HepG2 (cell line): ENCODE results near the gene ST6GALNAC4. TPM values are rescaled to one million over a fixed set of nuclear protein-coding genes. Genes with fewer than 3 reads are reported as not detected.

Experiments
- ATAC-seq: fragments of 200-7000 bp; cut with Tn5 transposase; 3 replicates; pipeline ENCODE4 v1.9.1; 2020; ENCODE audit warnings: mild to moderate bottlenecking, moderate library complexity
- BruUV-seq: library from RNA; stranded (reverse); fragments of 400-500 nt; replicated peaks from 2 replicates; lab custom pipeline; 2021; lab: Mats Ljungman, UMichigan
- CTCF ChIA-PET: fragments of 300-600 bp; formaldehyde crosslinking; extraction: SDS; loops from one replicate; lab custom pipeline; 2021; ENCODE audit warnings: low total read pairs, inconsistent platforms, low intra/inter-chr PET ratio; lab: Yijun Ruan, JAX
- POLR2A ChIA-PET: fragments of 350-600 bp; sonication (Branson Sonifier 250); formaldehyde crosslinking; loops from one replicate; lab custom pipeline; 2020; ENCODE audit warnings: antibody characterized with exemption, inconsistent platforms; lab: Yijun Ruan, JAX
- DNase-seq: peaks from one replicate; pipeline ENCODE4 v3.0.0-alpha.2; 2015; ENCODE audit warnings: low spot score
- FAIRE-seq: peaks from 3 replicates; lab custom pipeline; 2011; peaks lifted over from hg19 to GRCh38; lab: Jason Lieb, UNC
- H2AFZ ChIP-seq: one replicate; pipeline ENCODE4 v1.6.1; 2011; ENCODE audit warnings: low read length, inconsistent platforms
- H3K27ac ChIP-seq: fragments of 300-600 bp; 3 replicates; pipeline ENCODE4 v1.8.0; 2011; ENCODE audit warnings: mixed run types, mild to moderate bottlenecking, mixed read lengths, low read length, inconsistent platforms; ENCODE audit not compliant: insufficient read depth; ENCODE audit errors: extremely low read length
- H3K27me3 ChIP-seq, 2 experiments: fragments of 200-600 bp in 1 of 2; 2 replicates in 1 of 2; 3 replicates in 1 of 2; pipeline versions ENCODE4 v1.6.0 to v1.8.0; 2011; ENCODE audit warnings: low read length in 2 of 2, mild to moderate bottlenecking in 2 of 2, moderate library complexity in 2 of 2, inconsistent platforms in 1 of 2; ENCODE audit not compliant: insufficient read depth in 2 of 2, control insufficient read depth in 1 of 2
- H3K36me3 ChIP-seq, 2 experiments: fragments of 200-600 bp in 1 of 2; replicated peaks in 1 of 2; 2 replicates in 1 of 2; 3 replicates in 1 of 2; pipeline versions ENCODE4 v1.5.1 to v1.8.0; 2011; ENCODE audit warnings: low read length in 2 of 2, inconsistent platforms in 1 of 2; ENCODE audit not compliant: insufficient read depth in 2 of 2, control insufficient read depth in 1 of 2
- H3K4me1 ChIP-seq: 2 replicates; pipeline ENCODE4 v1.5.1; 2012; ENCODE audit warnings: low read length, inconsistent platforms; ENCODE audit not compliant: insufficient read depth
- H3K4me2 ChIP-seq: 2 replicates; pipeline ENCODE4 v1.6.0; 2011; ENCODE audit warnings: low read depth, low read length, inconsistent platforms
- H3K4me3 ChIP-seq, 3 experiments: fragments of 200-600 bp in 1 of 3; sonication (generic), shearing (Covaris generic) in 1 of 3; replicated peaks in 1 of 3; 2 replicates each; pipeline ENCODE4 v1.5.1; 2011 to 2016; ENCODE audit warnings: low read length in 3 of 3, inconsistent platforms in 2 of 3, low read depth in 2 of 3, mild to moderate bottlenecking in 2 of 3, control low read depth in 1 of 3, mixed read lengths in 1 of 3; ENCODE audit not compliant: insufficient read depth in 1 of 3
- H3K79me2 ChIP-seq: one replicate; pipeline ENCODE4 v1.6.1; 2011; ENCODE audit warnings: low read length, inconsistent platforms; ENCODE audit not compliant: insufficient read depth
- H3K9ac ChIP-seq: 2 replicates; pipeline ENCODE4 v1.6.0; 2011; ENCODE audit warnings: mild to moderate bottlenecking, low read depth, low read length, inconsistent platforms; ENCODE audit not compliant: insufficient read depth
- H3K9me3 ChIP-seq: 2 replicates; pipeline ENCODE4 v1.5.1; 2012; ENCODE audit warnings: mild to moderate bottlenecking, low read length
- H4K20me1 ChIP-seq: 2 replicates; pipeline ENCODE4 v1.6.0; 2011; ENCODE audit warnings: inconsistent platforms, mild to moderate bottlenecking, low read length, moderate library complexity; ENCODE audit not compliant: insufficient read depth
- HNRNPL ChIP-seq: fragments of 200-400 bp; formaldehyde crosslinking; IDR thresholded peaks from 2 replicates; pipeline ENCODE4 v1.6.1; 2017; ENCODE audit warnings: mild to moderate bottlenecking, low read depth, low read length
- ZNF350 ChIP-seq: sonication (generic); formaldehyde crosslinking; IDR thresholded peaks from 2 replicates; pipeline ENCODE4 v1.4.0; 2020; ENCODE audit warnings: mild to moderate bottlenecking, low read depth, missing genetic modification reagents, borderline replicate concordance
- WGBS: methylation state at CpG from one replicate; pipeline ENCODE4 v1.1.6; 2017; ENCODE audit warnings: low lambda C conversion rate; 5-methylcytosine and 5-hydroxymethylcytosine counted together
- in situ Hi-C: cut with HindIII; loops from 2 replicates; pipeline ENCODE4 v1.10.0; 2017; ENCODE audit warnings: low pct_unique_long_range_greater_than_20kb; ENCODE audit not compliant: extremely low pct_ligation_motif_present
- intact Hi-C: fragments of 100-400 bp; cut with micrococcal nuclease; formaldehyde crosslinking; loops from one replicate; pipeline ENCODE4 v1.10.0; 2022; ENCODE audit not compliant: unreplicated experiment
- polyA plus RNA-seq, 8 experiments: library from polyadenylated mRNA; depleted of rRNA in 3 of 8; stranded (reverse) in 7 of 8; unstranded in 1 of 8; fragments of >200 nt; fragmentation: Illumina TruSeq in 4 of 8; extraction: Trizol in 4 of 8; gene quantifications; 2 replicates each; pipeline versions ENCODE4 v1.2.1 to v1.2.3, GENCODE V29; 2011 to 2016; ENCODE audit warnings: low read depth in 4 of 8, missing spikeins in 1 of 8, mixed read lengths in 1 of 8; ENCODE audit not compliant: insufficient read depth in 1 of 8
- total RNA-seq, 5 experiments: library from RNA; depleted of rRNA; stranded (reverse); fragments of >200 nt; fragmentation: Illumina TruSeq; extraction: Trizol; gene quantifications; 2 replicates each; pipeline ENCODE4 v1.2.3, GENCODE V29; 2016; ENCODE audit warnings: low read depth in 1 of 5
- TF ChIP-seq, protein P1 (sequence below): sonication (generic); formaldehyde crosslinking; IDR thresholded peaks from 2 replicates; pipeline ENCODE4 v1.4.0; 2020; ENCODE audit warnings: missing genetic modification reagents, borderline replicate concordance
- TF ChIP-seq, protein P2 (sequence below): sonication (generic); formaldehyde crosslinking; IDR thresholded peaks from 2 replicates; pipeline ENCODE4 v1.5.0; 2020; ENCODE audit warnings: mild to moderate bottlenecking, missing genetic modification reagents
- TF ChIP-seq, protein P3 (sequence below): sonication (generic); formaldehyde crosslinking; conservative IDR thresholded peaks from 2 replicates; pipeline ENCODE4 v1.5.0; 2020; ENCODE audit warnings: missing genetic modification reagents
- TF ChIP-seq, protein P4 (sequence below): sonication (generic); formaldehyde crosslinking; IDR thresholded peaks from 2 replicates; pipeline ENCODE4 v1.5.0; 2020; ENCODE audit warnings: missing genetic modification reagents

The ST6GALNAC4 gene
- total and polyA plus RNA-seq, 2 of the 13 experiments (the other 11 are each of a cell fraction or from before 2014, with no cell fraction given) = 18.8 to 27.7 TPM

DNA sequence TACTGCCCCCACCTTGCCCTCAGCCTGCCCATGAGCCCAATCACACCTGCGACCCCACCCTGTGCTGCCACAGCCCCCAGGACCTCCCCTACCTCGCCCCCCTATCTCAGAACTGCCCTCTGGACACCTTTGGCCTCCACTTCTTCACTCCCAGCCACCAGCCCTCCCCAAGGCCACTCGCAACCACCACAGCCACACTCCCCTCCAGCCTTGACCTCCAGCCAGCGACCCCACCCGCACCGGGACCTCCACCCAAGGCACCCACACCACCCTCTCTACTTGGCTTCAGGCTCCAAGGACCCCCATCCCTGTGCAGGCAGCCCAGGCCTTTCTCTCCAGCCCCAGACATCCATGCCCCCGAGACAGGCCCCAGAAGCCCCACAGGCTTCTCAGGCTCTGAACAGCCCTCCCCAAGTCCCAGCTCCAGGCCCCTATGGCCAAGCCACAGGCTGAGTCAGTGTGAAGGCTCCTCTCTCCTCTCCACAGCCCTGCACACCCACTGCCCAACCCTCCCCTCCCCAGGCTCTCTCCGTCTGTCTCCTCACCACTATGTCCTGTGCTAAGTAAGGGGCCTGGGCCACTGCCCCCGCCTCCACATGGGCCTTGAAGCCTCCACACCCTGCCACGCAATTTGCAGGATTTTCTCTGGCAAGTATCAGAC, 41.4 kb downstream of the ST6GALNAC4 start:
- no TSS peak for BruUV-seq
- Histone ChIP-seq H3K27me3 (no peaks in the 10 kb centered on the region), H3K79me2 (no peaks in the 10 kb centered on the region), H3K27ac (no peak overlapping the region)
- peak; percentile 6; the same call in 2 of the 3 replicates for ATAC-seq
- TF ChIP-seq, protein P1, sequence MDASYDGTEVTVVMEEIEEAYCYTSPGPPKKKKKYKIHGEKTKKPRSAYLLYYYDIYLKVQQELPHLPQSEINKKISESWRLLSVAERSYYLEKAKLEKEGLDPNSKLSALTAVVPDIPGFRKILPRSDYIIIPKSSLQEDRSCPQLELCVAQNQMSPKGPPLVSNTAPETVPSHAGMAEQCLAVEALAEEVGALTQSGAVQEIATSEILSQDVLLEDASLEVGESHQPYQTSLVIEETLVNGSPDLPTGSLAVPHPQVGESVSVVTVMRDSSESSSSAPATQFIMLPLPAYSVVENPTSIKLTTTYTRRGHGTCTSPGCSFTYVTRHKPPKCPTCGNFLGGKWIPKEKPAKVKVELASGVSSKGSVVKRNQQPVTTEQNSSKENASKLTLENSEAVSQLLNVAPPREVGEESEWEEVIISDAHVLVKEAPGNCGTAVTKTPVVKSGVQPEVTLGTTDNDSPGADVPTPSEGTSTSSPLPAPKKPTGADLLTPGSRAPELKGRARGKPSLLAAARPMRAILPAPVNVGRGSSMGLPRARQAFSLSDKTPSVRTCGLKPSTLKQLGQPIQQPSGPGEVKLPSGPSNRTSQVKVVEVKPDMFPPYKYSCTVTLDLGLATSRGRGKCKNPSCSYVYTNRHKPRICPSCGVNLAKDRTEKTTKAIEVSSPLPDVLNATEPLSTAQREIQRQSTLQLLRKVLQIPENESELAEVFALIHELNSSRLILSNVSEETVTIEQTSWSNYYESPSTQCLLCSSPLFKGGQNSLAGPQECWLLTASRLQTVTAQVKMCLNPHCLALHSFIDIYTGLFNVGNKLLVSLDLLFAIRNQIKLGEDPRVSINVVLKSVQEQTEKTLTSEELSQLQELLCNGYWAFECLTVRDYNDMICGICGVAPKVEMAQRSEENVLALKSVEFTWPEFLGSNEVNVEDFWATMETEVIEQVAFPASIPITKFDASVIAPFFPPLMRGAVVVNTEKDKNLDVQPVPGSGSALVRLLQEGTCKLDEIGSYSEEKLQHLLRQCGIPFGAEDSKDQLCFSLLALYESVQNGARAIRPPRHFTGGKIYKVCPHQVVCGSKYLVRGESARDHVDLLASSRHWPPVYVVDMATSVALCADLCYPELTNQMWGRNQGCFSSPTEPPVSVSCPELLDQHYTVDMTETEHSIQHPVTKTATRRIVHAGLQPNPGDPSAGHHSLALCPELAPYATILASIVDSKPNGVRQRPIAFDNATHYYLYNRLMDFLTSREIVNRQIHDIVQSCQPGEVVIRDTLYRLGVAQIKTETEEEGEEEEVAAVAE (CRISPR knock-in tag) = no peak
- TF ChIP-seq HNRNPL (0 out of 2 replicates have a peak, but pooled peaks have one; percentile 2), ZNF350 (CRISPR knock-in tag) (0 out of 2 replicates have a peak, but pooled peaks have one; percentile 37)
- TF ChIP-seq, protein P2, sequence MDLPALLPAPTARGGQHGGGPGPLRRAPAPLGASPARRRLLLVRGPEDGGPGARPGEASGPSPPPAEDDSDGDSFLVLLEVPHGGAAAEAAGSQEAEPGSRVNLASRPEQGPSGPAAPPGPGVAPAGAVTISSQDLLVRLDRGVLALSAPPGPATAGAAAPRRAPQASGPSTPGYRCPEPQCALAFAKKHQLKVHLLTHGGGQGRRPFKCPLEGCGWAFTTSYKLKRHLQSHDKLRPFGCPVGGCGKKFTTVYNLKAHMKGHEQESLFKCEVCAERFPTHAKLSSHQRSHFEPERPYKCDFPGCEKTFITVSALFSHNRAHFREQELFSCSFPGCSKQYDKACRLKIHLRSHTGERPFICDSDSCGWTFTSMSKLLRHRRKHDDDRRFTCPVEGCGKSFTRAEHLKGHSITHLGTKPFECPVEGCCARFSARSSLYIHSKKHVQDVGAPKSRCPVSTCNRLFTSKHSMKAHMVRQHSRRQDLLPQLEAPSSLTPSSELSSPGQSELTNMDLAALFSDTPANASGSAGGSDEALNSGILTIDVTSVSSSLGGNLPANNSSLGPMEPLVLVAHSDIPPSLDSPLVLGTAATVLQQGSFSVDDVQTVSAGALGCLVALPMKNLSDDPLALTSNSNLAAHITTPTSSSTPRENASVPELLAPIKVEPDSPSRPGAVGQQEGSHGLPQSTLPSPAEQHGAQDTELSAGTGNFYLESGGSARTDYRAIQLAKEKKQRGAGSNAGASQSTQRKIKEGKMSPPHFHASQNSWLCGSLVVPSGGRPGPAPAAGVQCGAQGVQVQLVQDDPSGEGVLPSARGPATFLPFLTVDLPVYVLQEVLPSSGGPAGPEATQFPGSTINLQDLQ (CRISPR knock-in tag) = no peak
- TF ChIP-seq, protein P3, sequence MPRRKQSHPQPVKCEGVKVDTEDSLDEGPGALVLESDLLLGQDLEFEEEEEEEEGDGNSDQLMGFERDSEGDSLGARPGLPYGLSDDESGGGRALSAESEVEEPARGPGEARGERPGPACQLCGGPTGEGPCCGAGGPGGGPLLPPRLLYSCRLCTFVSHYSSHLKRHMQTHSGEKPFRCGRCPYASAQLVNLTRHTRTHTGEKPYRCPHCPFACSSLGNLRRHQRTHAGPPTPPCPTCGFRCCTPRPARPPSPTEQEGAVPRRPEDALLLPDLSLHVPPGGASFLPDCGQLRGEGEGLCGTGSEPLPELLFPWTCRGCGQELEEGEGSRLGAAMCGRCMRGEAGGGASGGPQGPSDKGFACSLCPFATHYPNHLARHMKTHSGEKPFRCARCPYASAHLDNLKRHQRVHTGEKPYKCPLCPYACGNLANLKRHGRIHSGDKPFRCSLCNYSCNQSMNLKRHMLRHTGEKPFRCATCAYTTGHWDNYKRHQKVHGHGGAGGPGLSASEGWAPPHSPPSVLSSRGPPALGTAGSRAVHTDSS (CRISPR knock-in tag) = no peak
- TF ChIP-seq, protein P4, sequence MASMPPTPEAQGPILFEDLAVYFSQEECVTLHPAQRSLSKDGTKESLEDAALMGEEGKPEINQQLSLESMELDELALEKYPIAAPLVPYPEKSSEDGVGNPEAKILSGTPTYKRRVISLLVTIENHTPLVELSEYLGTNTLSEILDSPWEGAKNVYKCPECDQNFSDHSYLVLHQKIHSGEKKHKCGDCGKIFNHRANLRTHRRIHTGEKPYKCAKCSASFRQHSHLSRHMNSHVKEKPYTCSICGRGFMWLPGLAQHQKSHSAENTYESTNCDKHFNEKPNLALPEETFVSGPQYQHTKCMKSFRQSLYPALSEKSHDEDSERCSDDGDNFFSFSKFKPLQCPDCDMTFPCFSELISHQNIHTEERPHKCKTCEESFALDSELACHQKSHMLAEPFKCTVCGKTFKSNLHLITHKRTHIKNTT (CRISPR knock-in tag) = no peak
- TF ChIP-seq, all 625 proteins: peak for 2
- no peak overlapping the region for H3K9ac ChIP-seq
- no peak for DNase-seq
- H2AFZ ChIP-seq = no peak overlapping the region
- in situ Hi-C loops = no loop called here
- POLR2A ChIA-PET = interaction anchor here (2.1 kb wide), 1 partner anchor 22 kb away, joined by 11 read pairs; no protein-coding TSS in a partner anchor
- H4K20me1 ChIP-seq = no peaks in the 10 kb centered on the region
- no peaks in the 10 kb centered on the region; a peak in 1 of 5 replicates for H3K36me3 ChIP-seq
- peak overlapping the region; percentile 87; the same call in 1 of the 2 replicates for H3K4me2 ChIP-seq
- no peaks in the 10 kb centered on the region for H3K9me3 ChIP-seq
- CTCF ChIA-PET = no interaction called here
- intact Hi-C loops = no loop called here
- WGBS = 72% methylated on average over 10 of the region's 10 CpGs
- no peak for FAIRE-seq
- H3K4me1 ChIP-seq = peaks cover 34% of the 10 kb centered on the region
- peak overlapping the region in 1 of 3 experiments; percentile 44; a peak in 1 of 6 replicates for H3K4me3 ChIP-seq
